SIG-M5 (cell line): ENCODE data around the gene NPC2.

Source experiments
- DNase-seq: peaks from one replicate; lab custom pipeline; 2025; lab: John Stamatoyannopoulos, UW

The NPC2 gene

DNA sequence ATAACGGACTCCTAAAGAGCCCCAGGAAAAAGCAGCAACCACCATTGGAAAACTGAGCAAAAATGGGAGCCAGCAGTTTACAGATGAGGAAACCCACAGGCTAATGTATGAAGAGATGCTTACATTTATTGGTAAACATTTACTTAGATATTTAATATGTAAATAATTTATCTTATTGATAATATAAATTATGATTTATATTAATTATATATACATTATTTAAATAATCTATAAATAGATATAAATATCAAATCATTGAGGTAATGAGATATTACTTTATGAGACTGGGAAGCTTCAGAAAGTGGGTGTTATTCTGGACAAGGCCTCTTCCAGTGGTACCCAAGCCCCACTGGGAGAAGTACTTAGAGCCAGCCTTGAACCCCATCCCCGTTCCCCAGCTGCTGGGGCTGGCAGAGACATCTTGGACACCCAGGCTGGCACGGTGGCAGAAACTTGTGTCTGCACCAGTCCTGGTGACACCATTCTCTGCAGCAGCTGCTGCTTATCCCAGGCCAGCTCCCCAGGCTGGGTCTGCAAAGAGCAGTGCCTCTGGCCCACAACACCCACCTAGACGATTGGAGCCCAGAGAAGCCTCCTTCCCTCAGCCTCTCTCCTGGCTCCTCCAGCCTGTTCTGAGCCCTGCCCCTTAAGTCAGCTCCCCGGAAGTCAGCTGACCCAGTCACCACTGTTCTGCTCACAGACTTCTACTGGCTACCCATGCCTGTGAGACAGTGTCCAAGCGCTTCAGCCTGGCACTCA lies 26.4 kb upstream of the NPC2 start:
- DNase-seq: no peak

- no peak for DNase-seq
Measured at GRCh38 chr14:74518221-74518620, 25.1 kb upstream of the NPC2 start.

GRCh38 chr14:74517731-74518130 lies 24.6 kb upstream of the NPC2 start:
- no peak for DNase-seq

GRCh38 chr14:74516451-74517160 lies 23.5 kb upstream of the NPC2 start:
- DNase-seq: no peak

DNA sequence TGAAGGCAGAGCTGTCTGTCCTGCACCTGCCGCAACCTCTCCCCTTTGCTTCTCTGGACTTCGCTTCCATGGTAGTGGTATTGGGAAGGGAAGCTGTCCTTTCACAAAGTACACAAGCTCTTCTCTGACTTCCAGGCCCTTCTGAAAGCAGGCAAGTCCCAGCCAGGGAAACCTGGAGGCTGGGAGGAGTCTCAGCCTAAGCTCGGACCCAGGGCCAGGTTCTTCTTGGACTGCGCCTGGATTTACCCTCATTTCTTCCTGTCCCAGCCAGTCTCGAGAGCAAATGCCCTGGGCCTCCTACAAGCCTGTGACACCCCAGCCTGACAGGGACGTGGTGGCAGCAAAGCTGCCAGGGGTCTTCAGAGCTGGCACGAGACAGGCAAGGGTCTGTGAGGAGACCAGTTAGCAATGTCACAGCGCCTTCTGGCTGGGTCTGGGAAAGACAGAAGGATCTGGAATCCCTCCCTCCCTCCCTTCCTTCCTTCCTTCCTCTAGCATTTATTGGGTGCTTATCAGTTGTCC lies 22.8 kb upstream of the NPC2 start:
- no peak for DNase-seq

GRCh38 chr14:74514471-74514941 lies 21.4 kb upstream of the NPC2 start:
- no peak for DNase-seq

DNA sequence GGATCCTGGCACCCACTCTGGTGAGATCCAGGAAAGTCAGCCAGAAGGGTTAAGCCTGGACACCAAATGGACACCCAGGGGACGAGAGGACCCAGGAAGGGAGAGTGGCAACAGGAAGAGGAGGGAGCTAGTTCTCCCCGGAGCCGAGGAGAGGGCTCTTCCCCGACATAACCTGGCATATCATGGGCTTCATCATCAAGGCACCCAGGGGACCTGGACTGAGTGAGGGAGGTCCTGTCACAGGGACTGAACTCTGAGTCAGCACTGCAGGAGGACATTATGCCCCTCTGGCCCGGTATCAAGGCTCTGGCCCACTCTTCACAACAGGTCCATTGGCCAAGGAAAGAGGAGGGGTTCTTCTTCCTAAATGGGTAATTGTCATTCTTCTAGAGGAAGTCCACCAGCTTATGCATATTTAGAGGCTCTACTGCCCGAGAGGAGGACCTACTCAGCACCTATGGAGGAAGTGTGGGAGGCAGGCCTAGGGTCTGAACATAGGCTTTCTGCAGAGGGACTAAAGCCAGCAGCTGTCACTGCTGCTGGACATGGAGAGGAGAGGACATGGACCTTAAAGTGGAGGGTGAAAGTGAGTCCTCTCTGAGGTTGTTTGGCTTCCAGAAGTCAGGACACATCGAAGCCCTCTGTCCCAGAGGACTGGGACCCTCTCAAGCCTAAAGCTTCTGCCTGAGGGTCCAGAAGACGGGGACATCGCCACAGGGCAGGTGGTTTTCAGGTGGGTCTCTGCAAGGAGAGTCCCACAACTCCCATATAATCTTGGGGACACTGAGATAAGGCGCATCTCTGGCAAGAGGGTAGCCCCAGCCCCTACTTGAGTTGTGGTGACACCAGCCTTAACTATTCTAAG lies 19.1 kb upstream of the NPC2 start:
- no peak for DNase-seq

- DNase-seq: no peak
Measured at GRCh38 chr14:74510959-74511409, 17.9 kb upstream of the NPC2 start.

- no peak for DNase-seq
Measured at GRCh38 chr14:74510223-74510931, 17.3 kb upstream of the NPC2 start.

- DNase-seq: no peak
Measured at GRCh38 chr14:74509587-74510222, 16.6 kb upstream of the NPC2 start.

DNA sequence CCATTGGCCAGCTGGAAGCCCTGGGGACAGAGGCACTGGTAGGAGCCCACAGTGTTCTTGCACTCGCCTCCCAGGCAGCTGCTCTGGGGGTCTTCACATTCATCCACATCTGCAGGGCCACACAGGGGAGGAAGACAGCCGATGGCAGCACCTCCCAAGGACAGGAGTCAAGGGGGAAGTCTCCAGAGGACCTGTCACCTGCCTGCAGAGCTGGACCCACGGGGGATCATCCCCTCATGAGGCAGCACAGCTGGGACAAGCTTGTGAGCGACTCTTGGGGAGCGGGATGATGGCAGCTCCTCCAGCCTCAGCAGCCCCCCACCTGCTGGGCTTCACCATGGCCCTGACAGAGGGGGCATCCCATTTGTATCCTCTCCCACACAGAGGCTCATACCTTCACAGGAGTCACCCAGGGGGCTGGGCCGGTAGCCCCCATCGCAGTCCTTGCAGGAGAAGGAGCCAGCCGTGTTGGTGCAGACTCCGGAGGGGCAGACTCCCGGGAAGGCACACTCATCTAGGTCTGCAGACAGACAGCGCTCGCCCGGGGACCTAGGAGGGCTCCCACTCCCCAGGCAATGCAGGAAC lies 15.8 kb upstream of the NPC2 start:
- DNase-seq: no peak

DNA sequence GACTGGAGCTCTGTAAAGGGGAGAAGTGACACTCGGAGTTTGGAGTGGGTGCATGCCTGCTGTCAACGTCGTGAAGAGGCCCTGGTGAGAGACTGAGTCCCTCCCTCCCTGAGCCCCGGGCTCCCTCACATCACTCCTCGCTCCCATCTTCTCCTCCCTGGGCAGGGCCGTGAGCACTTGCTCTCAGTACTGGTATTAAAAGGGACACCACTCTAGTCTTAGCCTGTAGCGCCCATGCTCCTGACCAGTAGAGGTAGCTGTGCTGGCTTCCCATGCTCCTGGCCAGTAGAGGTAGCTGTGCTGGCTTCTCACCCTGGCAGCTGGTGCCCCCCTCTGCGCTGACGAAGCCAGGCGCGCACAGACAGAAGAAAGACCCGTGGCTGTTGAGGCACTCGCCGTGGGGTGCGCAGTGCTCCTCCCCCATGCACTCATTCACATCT lies 15.2 kb upstream of the NPC2 start:
- DNase-seq: no peak

- DNase-seq: no peak
Measured at GRCh38 chr14:74507840-74508239, 14.7 kb upstream of the NPC2 start.

DNA sequence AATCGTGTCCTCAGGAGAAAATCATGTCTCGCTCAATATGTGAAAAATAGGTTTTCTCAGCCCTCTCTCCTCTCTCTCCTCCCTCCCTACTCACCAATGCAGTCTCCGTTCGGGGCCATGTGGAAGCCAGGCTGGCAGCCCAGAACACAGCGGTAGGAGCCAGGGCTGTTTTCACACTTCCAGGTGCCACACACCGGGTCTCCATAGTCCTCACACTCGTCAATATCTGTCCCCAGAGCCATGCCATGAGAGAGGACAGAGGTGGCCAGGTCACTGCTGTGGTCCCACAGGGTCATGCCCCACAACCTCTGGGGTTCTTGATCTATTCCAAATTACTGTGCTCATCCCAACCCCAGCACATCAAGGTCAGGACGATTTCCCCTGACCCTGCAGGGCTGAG lies 14.0 kb upstream of the NPC2 start:
- no peak for DNase-seq

DNA sequence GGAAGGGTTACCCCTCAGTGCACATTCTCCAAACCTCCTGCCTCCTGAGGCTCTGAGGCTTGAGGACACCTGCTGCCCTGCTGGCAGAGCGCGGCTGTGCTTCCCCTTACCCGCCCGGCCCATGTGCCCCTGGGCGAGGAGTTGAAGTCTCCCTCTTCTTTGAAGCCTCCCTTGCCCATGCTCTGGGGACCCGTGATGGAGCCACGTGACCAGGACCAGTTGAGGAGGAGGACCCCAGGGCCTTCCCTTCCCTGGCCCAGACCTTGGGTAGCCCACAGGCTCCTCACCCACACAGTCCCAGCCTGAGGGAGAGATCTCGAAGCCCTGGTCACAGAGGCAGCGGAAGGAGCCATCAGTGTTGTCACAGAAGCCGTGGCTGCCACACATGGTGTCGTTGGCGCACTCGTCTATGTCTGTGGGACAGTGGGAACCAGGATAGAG lies 13.3 kb upstream of the NPC2 start:
- DNase-seq: no peak

- DNase-seq: no peak
Measured at GRCh38 chr14:74505831-74506230, 12.7 kb upstream of the NPC2 start.

GRCh38 chr14:74504874-74505720 lies 12.0 kb upstream of the NPC2 start:
- no peak for DNase-seq

DNA sequence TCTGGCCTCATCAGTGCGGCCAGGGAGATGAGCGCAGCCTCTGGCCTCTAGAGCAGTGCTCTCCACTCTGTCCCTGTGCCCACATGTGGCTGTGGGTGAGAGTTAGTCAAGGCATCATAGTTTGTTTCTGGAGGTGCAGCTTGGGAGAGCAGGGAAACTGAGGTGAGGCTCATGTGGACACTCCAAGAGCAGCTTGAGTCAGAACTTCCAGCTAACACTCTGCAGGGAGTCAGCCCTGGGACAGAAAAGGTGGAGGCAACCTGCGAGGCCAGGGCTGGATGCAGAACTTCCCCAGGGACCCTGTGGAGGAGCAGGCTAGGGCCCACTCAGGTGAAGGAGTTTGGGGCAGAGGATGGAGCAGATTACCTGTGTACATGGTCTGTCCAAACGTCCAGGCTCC lies 11.3 kb upstream of the NPC2 start:
- DNase-seq: no peak

- no peak for DNase-seq
Measured at GRCh38 chr14:74503938-74504335, 10.8 kb upstream of the NPC2 start.
